GM20431 (cell line): ENCODE measurements around the gene TAS1R3.

ENCODE experiments used
- in situ Hi-C: fragments of 300-500 bp; cut with MseI, MboI; formaldehyde crosslinking; loops from one replicate; pipeline ENCODE4 v1.15.0; 2020; ENCODE audit warnings: low sequenced_read_pairs; ENCODE audit not compliant: unreplicated experiment

The TAS1R3 gene

DNA sequence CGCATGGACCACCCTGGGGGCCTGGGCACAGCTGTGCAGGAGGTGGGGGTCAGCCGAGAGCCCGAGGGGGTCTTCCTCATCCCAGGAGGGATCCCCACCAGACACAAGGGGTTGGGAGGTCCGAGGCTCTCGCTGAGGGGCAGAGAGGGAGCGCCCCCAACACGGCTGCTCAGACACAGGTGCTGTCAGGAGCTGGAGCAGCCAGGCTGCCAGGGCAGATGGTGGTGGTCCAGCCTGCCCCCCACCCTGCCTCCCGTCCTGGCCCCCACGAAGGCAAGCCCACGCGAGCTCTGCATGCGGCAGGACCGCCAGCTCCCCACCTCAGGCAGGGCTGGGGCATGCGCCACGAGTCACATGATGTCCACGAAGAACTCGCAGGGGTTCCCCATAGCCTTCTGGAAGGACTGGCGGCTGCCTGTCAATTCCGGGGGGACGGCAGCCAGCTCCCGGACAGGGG is 4.7 kb downstream of the TAS1R3 start:
- in situ Hi-C loops: no loop called here

DNA sequence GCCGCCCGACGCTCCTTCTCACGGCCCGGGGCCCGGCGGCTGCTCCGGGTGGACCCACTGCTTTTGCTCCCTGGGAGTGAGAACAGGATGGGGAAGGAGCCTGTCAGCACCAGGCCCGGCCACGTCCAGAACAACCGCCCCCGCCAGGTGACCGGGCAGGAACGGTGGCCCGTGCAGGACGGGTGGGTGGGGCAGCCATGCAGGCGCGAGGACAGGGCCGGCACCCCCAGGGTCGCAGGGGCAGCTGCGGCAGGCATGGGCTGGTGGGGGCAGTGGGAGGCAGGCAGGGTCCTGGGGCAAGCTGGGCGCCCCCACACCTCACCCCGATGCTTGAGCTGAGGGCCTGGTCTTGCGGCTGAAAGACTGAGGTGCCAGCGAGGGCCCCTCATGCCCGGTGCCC is 5.4 kb downstream of the TAS1R3 start:
- in situ Hi-C loops: no loop called here

DNA sequence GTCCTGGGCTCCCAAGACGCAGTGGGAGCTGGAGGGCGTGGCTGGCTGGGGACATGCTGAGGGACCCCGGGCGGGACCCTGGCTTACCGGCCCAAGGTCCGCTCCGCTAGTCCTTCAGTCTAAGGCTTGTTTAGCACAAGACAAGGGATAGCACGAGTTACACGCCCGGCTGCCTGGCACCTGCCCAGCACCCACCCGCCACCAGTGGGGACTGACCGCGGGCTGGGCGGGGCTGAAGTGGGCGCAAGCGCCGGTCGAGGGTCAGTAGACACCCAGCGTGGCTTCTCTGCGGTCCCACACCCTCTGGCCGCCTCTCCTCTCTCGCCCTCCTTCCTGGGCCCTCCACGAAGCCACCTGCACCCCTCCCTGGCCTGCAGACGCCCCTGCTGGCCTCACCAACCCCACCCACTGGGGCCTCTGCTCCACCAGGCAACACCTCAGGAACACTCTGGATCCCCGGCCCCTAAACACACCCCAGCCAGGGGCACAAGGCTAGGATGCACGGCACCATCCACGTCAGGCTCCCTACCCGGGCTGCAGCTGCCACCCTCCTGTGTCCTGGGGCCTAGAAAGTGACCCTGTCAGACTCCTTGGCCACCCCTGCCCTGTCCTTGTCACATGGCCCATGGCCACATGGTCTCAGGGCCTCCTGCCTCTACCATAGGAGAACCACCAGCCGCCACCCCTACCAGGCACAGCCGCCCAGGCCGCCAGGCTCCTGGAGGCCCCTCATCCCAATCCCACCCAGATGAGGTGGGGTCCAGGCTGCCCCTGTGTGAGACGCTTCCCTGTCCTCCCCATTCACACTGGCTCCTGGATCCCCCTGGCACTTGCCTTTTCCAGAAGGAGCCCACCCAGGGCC is 6.1 kb downstream of the TAS1R3 start:
- in situ Hi-C loops: no loop called here

DNA sequence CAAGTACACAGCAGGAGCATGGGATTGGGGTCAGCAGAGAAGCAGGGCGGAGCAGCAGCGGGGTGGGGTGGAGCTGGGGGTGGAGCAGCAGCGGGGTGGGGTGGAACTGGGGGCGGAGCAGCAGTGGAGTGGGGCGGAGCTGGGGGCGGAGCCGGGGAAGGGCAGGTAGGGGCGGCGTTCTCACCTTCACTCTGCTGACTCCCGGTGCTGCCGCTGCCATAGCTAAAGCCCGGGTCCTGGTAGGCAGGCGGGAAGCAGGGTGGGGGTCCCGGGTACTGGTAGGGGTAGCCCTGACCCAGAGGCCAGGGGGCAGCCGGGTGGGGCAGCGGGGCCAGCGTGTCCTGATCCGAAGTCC is 6.7 kb downstream of the TAS1R3 start:
- in situ Hi-C loops: no loop called here

DNA sequence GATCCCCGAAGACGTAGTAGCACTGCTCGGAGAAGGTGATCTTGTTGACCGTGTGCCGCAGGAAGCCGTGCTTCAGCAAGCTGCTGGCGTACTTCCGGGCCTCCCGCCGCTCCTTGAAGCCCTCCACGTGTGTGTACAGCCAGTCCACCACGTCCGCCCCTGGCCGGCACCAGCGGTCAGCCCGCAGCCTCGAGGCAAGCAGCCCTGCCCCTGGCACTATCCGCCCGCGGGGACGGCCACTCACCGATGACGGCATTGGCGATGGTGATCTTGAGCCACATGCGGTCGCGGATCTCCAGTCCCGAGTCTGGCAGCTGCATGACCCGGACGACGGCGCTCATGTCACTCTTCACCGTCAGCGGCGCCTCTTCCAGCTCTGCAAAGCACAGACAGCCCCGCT is 7.2 kb downstream of the TAS1R3 start:
- in situ Hi-C loops: no loop called here

DNA sequence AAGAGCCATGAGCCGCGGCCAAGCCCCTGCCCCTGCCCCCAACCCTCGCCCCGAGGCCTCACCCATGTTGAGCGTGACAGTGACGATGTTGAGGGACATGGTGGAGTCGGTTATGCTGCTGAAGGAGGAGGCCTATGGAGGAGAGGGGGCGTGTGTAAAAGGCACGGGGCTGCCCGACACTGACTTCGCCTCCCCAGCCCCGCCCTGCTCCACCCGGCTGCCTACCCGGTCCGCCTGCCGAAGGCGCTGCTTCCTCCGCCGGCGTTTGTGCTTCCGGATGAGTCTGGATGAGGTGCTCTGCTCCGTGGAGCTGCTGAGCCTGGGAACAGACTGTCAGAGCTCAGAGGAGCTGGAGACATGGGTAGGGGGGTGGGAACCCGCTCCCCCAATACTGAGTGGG is 9.1 kb downstream of the TAS1R3 start:
- in situ Hi-C loops: no loop called here

DNA sequence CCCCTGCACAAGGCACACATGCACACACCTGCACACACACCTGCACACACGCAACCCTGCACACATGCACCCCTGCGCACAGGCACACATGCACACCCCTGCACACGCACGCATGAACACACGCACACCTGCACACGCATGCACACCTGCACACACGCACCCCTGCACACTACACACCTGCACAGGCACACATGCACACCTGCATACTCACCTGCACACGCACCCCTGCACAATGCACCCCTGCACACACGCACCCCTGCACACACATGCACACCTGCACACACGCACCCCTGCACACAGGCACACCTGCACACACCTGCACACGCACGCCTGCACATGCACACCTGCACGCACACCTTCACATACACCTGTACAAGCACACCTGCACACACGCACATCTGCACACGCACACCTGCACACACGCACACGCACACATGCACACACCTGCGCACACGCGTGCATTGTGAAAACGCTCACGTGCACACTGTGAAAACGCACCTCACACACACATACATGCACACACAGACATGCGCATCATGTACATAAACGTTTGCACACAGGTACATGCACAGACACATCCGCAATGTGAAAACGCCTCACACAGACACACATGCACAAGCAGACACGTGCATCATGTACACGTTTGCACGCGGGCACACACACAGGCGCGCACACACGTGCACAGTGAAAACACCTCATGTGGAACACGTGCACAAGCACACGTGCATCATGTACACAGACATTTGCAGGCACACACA is 9.9 kb downstream of the TAS1R3 start:
- in situ Hi-C loops: no loop called here

DNA sequence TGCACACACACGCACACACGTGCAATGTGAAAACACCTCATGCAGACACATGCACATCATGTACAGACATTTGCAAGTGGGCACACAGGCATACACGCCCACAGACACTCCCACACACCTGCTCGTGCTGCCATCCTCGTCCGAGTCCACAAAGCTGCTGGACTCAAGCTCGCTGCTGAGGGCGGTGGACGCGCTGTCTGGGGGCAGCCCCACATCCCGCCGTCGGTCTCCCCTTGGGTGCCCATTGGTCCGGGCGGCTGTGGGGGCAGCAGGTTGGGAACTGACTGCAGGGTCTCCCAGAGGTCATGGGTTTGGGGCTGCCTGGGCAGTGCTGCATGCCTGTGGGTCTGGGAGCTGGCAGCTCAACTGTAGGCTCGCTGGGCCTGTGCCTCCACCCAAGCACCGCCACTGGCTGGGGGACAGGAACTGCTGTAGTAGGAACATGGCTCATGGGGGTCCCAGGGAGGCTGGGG is 10.5 kb downstream of the TAS1R3 start:
- in situ Hi-C loops: no loop called here

DNA sequence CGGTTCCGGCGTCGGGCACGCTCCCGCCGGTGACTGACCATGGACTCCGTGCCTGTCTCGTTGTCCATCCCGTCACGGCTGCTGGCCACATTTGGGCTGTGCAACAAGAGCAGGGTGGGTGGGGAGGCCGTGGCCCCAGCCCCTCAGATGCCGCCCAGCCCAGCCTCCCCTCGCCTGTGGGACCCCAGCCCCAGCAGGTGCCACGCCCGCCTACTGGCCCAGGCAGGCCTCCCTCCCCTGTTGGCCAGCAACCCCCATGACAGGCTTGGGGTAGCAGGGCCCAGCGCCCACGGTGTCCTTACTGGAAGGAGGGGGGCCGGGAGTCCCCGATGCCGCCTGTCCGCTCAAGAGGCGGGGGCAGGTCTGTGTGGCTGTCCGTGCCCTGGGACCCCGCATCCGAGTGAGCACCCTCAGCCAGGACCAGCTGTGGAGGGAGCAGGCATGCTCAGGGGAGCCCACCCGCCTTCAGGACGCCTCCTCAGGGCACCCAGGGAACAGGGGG is 11.0 kb downstream of the TAS1R3 start:
- in situ Hi-C loops: no loop called here

DNA sequence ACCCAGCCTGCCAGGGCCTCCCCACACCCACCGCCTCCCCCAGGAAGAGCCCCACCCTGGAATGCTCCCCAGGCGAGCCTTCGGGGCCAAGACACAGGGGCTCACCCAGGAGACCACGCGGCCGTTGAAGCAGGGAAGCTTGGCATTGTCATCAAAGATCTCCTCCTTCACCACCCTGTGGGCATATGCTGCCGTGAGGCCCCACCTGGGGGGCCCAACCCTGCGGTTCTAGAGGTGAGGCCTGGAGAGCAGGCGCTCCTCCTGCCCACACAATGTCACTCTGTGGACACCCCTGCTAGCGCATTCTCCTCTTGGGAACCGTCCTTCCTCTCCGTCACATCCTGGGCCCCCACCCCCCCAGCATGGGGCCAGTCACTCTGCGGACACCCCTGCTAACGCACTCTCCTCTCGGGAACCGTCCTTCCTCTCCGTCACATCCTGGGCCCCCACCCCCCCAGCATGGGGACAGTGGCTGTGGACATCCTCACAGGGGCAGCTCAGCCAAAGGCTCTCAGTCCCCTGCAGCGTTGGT is 11.6 kb downstream of the TAS1R3 start:
- in situ Hi-C loops: no loop called here

DNA sequence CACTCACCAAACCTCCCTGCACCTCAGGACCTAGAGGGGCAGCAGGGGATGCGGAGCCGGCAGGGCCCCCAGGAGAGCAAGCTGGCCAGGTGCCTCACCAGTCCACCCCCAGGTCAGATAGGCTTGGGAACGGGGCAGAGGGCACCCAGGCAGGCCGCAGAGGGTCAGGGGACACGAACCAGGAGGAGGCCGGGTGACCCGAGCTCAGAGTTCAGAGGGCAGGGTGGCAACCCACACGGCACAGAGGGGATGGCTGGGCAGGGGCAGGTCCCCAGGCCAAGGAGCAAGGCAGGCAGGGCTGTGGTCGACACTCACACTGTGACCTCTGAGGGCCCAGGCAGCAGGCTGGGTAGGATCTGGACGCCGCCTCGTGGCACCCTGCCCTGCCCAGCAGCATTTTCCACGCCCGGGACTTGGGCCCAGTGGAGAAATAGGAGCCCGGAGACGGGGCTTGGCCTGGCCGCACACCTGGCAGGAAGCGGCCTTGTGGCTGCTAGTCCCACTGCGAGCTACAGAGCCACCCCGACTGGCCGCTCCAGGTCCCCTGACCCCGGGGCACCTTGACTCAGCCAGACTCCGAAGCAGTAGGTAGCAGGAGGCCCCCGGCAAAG is 12.8 kb downstream of the TAS1R3 start:
- in situ Hi-C loops: no loop called here

DNA sequence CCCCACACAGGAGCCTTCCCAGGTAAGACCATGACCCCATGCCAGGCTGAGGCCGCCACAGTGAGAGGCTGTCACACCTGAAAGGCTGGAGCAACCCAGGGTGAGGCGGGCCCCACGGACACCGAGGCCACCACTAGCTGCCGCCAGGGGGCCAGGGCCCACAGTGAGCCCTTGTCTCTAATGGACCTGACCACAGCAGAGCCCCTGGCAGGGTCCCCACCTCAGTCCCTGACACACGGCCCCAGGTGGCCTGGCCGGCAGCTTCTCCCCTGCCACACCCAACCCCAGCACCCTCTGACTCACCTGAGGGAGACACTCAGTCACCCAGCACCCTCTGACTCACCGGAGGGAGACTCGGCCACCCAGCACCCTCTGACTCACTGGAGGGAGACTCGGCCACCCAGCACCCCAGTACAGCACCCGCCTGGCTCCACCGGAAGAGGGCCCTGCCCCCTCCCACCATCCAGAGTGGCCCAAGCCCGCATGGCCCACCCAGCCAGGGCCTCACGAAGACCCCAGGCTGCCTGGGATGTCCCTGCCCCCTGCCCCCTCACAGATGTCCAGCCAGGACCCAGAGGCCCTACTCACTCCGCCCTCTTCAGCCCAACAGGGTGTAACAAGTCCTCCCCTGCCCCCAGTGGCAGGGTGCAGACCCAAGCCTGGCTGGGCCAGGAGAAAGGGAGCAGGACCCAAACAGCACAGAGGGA is 13.7 kb downstream of the TAS1R3 start:
- in situ Hi-C loops: no loop called here

DNA sequence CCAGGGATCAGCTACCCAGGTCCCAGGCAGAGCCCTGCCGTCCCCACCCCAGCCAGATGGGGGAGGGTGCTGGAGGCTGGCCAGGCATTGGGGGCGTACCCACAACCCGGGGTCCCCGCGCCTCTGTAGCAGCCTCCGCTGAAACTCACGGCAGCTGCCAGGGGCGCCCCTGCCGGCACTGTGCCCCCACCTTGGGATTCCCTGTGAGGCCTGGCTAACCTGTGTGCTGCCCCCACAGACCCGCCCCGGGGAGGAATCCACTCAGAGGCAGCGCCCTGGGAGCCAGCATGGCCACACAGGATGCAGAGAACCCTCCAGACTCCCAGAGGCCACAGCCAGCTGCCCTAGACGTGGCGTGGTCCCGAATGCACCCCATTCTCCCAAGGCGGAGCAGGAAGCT is 14.3 kb downstream of the TAS1R3 start:
- in situ Hi-C loops: no loop called here

DNA sequence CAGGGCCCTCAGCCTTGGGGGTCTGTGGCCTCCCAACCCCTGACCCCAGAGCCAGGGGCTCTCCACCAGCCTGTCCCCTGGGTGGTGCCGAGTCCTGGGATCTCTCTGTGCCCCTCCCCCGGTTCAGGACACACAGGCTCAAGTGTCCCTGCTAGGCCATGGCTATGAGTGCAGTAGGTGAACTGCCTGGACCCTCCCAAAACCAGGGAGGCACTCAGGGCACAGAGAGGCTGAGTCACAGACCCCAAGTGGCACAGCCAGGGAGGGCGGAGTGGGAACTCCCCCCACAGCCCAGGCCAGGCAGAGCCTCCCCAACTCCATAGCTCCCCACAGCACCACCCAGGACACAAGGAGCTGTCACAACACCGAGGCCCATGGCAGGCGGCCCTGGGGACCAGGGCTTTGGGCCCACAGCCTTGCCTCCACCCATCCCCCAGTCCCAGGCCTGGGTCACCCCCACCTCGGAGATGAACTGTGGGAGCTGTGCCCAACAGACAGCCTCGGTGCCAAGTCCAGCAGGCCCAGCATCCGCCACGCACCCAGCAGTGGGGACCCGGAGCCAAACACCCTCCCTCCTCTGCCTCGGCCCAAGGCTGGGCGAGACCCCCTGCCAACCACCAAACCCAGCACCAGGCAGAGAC is 14.9 kb downstream of the TAS1R3 start:
- in situ Hi-C loops: no loop called here

DNA sequence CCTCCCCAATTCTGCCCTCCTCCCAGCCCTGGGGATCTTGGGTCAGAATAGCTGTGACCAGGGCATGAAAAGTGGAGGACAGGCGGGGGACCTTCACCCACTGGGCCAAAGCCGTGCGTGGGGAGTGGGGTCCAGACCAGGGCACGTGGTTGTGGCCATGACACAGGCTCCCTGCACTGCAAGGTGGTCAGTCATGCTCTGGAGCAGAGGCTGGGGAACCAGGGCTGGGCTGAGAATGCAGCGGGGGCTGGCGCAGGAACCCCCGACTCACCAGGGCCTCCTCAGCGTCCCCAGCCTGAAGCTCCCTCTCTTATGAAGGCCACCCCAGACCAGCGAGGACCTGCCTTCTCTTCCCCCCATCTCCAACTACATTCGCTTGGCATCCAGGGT is 15.4 kb downstream of the TAS1R3 start:
- in situ Hi-C loops: no loop called here

DNA sequence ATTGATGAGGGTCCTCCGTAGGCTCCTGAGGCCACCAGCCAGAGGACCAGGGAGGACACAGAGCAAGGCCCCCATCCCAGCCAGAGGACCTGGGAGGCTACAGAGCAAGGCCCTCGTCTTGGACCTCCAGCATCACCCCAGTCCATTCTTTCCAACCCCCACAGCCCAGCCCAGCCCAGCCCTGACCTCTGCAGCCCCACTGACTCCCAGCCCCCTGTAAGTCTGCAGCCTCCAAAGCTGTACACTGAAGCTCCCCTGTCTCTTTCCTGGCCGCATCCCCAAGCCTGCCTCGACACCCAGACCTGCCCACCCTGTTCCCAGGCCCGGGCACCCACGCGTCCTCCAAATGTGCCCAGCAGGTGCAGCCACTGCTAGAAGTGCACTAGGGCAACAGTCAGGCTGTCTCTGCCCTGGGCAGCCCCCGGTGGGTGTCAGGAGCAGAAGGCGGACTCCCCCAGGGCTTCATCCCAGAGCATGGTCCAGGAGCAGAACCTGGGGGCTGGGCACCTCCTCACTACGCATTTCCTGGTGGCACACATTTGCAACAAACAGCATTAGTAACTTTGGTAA is 16.0 kb downstream of the TAS1R3 start:
- in situ Hi-C loops: no loop called here

DNA sequence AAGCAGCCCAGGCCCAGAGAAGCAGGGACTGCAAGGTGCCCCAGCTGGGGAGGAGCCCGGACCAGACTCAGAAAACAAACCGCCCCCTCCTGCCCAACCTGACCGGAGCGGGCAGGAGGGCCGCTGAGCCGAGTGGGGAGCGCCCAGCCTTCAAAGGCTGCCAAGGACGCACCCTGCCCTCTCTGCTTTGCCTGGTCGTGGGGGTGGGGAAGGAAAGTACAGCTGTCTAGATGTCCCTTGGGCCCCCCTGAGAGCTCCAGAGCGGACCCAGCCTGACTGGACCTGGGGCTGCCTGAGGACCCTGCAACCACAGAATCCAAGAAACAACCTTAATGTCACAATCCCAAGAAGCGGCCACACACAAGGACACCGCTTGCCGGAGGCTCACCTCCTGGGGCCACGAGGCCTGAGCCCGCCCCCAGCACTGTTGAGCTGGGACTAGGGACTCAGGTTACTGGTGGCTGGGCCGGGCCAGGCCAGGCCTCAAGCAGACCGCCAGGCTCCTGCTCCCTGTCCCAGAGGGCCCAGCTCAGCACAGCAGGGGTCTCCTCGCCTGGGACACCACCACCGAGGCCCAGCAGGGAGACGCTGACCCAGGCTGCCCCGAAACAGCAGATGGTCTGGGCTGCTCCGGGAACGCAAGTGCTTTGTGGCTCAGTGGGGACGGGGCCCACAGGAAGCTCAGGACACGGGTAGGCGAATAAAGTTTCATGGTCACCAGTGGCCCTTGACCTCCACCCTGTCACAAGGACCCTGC is 16.8 kb downstream of the TAS1R3 start:
- in situ Hi-C loops: no loop called here

DNA sequence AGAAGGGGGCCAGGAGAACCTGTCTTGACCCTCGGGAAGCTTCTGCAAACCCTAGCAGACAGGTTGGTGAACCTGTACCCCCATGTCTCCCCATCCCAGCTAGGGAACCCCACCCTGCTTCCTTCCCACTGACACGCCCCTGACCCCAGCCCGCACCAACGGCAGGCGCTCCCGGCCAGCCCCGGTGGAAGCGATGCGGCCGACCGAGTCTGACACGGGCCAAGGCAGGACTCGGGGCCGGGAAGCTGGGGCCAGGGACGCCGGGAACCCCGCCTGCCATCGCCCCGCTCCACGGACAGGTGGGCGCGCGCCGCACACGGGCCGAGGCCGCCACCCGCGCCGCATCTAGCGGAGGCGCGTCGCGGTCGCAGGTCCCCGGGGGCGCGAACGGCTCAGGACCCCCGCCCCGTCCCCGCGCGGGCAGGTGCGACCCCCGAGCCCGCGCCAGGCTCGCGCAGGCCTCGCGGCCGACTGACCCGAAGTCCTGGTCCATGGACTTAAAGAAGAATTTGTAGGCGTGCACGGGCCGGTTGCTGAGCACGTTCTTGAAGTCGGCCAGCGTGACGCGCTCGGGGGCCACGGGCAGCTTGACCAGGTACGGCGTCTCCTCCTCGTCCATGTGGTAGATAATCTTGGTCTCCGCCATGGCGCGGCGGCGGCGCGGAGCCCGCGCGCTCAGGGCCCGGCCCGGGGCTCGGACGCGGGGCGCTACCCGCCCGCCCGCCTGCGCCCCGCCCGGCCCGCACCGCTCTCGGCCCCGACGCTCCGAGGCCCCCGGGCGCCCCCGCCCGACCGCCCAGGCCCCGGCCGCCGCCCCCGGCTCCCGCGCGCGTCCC is 17.6 kb downstream of the TAS1R3 start:
- in situ Hi-C loops: no loop called here
